Parathyroid adenoma (tissue), 2 donors: ENCODE results near the gene ITIH2.

Source experiments
- H2AFZ ChIP-seq: fragments of 300-600 bp; sonication (generic); one replicate; pipeline ENCODE4 v1.7.0; 2017; ENCODE audit warnings: antibody characterized with exemption, mild to moderate bottlenecking
- H3K27ac ChIP-seq: fragments of 300-600 bp; sonication (generic); one replicate; pipeline ENCODE4 v1.7.0; 2017
- H3K27me3 ChIP-seq: fragments of 300-600 bp; sonication (generic); one replicate; pipeline ENCODE4 v1.7.0; 2017; ENCODE audit warnings: low read length; ENCODE audit not compliant: control insufficient read depth, insufficient read depth
- H3K36me3 ChIP-seq: fragments of 300-600 bp; sonication (generic); one replicate; pipeline ENCODE4 v1.7.0; 2017; ENCODE audit warnings: low read length; ENCODE audit not compliant: control insufficient read depth, insufficient read depth
- H3K4me1 ChIP-seq: fragments of 300-600 bp; sonication (generic); one replicate; pipeline ENCODE4 v1.7.0; 2017; ENCODE audit warnings: control low read depth
- H3K4me2 ChIP-seq: fragments of 300-600 bp; sonication (generic); one replicate; pipeline ENCODE4 v1.7.0; 2017; ENCODE audit warnings: low read length
- H3K4me3 ChIP-seq: fragments of 300-600 bp; sonication (generic); one replicate; pipeline ENCODE4 v1.7.0; 2017; ENCODE audit warnings: low read depth, low read length
- H3K79me2 ChIP-seq: fragments of 300-600 bp; sonication (generic); one replicate; pipeline ENCODE4 v1.7.0; 2017; ENCODE audit warnings: control low read depth
- H3K9ac ChIP-seq: fragments of 300-600 bp; sonication (generic); one replicate; pipeline ENCODE4 v1.7.0; 2017; ENCODE audit warnings: mild to moderate bottlenecking
- H3K9me3 ChIP-seq: fragments of 300-600 bp; sonication (generic); one replicate; pipeline ENCODE4 v1.7.0; 2017; ENCODE audit warnings: low read length; ENCODE audit not compliant: control insufficient read depth
- CTCF ChIP-seq: fragments of 300-600 bp; sonication (generic); IDR thresholded peaks from one replicate; pipeline ENCODE4 v1.7.0; 2017; ENCODE audit warnings: antibody characterized with exemption, mild to moderate bottlenecking
- donor health status: primary hyperparathyroidism.

ITIH2 gene

GRCh38 chr10:7717767-7718166 is 14.7 kb downstream of the ITIH2 start:
- no peaks in the 10 kb centered on the region for H3K9me3 ChIP-seq
- H3K4me2 ChIP-seq = no peak overlapping the region
- H3K27ac ChIP-seq = no peak overlapping the region
- H2AFZ ChIP-seq = no peak overlapping the region
- H3K4me3 ChIP-seq = no peak overlapping the region
- no peaks in the 10 kb centered on the region for H3K79me2 ChIP-seq
- TF ChIP-seq CTCF = no peak
- no peaks in the 10 kb centered on the region for H3K27me3 ChIP-seq
- no peaks in the 10 kb centered on the region for H3K4me1 ChIP-seq
- no peaks in the 10 kb centered on the region for H3K36me3 ChIP-seq
- H3K9ac ChIP-seq = no peak overlapping the region

GRCh38 chr10:7718685-7719084 is 15.6 kb downstream of the ITIH2 start:
- Histone ChIP-seq H3K4me1 (no peaks in the 10 kb centered on the region), H3K4me2 (no peak overlapping the region), H3K4me3 (no peak overlapping the region), H3K27me3 (no peaks in the 10 kb centered on the region), H3K27ac (no peak overlapping the region), H3K36me3 (no peaks in the 10 kb centered on the region), H2AFZ (no peak overlapping the region), H3K9me3 (no peaks in the 10 kb centered on the region), H3K9ac (no peak overlapping the region), H3K79me2 (no peaks in the 10 kb centered on the region)
- no peak for TF ChIP-seq CTCF

- Histone ChIP-seq H3K27me3 (no peaks in the 10 kb centered on the region), H3K9me3 (no peaks in the 10 kb centered on the region), H3K79me2 (no peaks in the 10 kb centered on the region), H3K4me2 (no peak overlapping the region), H2AFZ (no peak overlapping the region), H3K9ac (no peak overlapping the region), H3K4me3 (no peak overlapping the region), H3K27ac (no peak overlapping the region), H3K4me1 (no peaks in the 10 kb centered on the region), H3K36me3 (no peaks in the 10 kb centered on the region)
- TF ChIP-seq CTCF = no peak
Measured at GRCh38 chr10:7720478-7720877, 17.4 kb downstream of the ITIH2 start.

GRCh38 chr10:7722927-7723529 is 19.9 kb downstream of the ITIH2 start:
- Histone ChIP-seq H3K9ac (no peak overlapping the region), H3K36me3 (no peaks in the 10 kb centered on the region)

More at GRCh38 chr10:7722927-7723529, 19.9 kb downstream of the ITIH2 start:
- H3K9me3 ChIP-seq = no peaks in the 10 kb centered on the region
- H3K4me3 ChIP-seq = no peak overlapping the region
- H2AFZ ChIP-seq = no peak overlapping the region
- H3K4me1 ChIP-seq = no peaks in the 10 kb centered on the region
- H3K27ac ChIP-seq = no peak overlapping the region
- no peak overlapping the region for H3K4me2 ChIP-seq
- no peaks in the 10 kb centered on the region for H3K79me2 ChIP-seq
- H3K27me3 ChIP-seq = no peaks in the 10 kb centered on the region
- no peak for TF ChIP-seq CTCF
